Liver (tissue), 9 donors: ENCODE data around the gene CDK5. TPM values are rescaled to one million over a fixed set of nuclear protein-coding genes. Genes with fewer than 3 reads are reported as not detected.

ENCODE experiments used
- DNase-seq: peaks from one replicate; pipeline ENCODE4 v3.0.0-alpha.2; 2017; ENCODE audit warnings: low spot score
- H3K27ac ChIP-seq, 2 donors: one replicate each; pipeline ENCODE4 v1.7.0; 2013; ENCODE audit warnings: inconsistent platforms in 2 of 2, low read length in 2 of 2, control low read depth in 1 of 2, low read depth in 1 of 2, mild to moderate bottlenecking in 1 of 2
- H3K27me3 ChIP-seq, 4 donors: one replicate each; pipeline versions ENCODE4 v1.6.1 to v1.7.0; 2013; ENCODE audit warnings: low read length in 3 of 4, inconsistent platforms in 1 of 4, mild to moderate bottlenecking in 1 of 4, moderate library complexity in 1 of 4; ENCODE audit not compliant: control insufficient read depth in 4 of 4, insufficient read depth in 4 of 4
- H3K36me3 ChIP-seq, 4 donors: one replicate each; pipeline versions ENCODE4 v1.6.1 to v1.7.0; 2013; ENCODE audit warnings: low read length in 3 of 4, mild to moderate bottlenecking in 3 of 4, low read depth in 1 of 4, moderate library complexity in 1 of 4; ENCODE audit not compliant: control insufficient read depth in 4 of 4, insufficient read depth in 3 of 4
- H3K4me1 ChIP-seq, 4 donors: one replicate each; pipeline versions ENCODE4 v1.6.1 to v1.7.0; 2013; ENCODE audit warnings: low read length in 3 of 4, mild to moderate bottlenecking in 3 of 4, moderate library complexity in 1 of 4; ENCODE audit not compliant: control insufficient read depth in 4 of 4, insufficient read depth in 4 of 4
- H3K4me3 ChIP-seq, 3 donors: one replicate each; pipeline versions ENCODE4 v1.6.1 to v1.7.0; 2013; ENCODE audit warnings: low read length in 3 of 3, control low read depth in 1 of 3, low read depth in 1 of 3, mild to moderate bottlenecking in 1 of 3
- H3K9ac ChIP-seq, 2 donors: one replicate each; pipeline ENCODE4 v1.7.0; 2013; ENCODE audit warnings: low read length in 2 of 2, mild to moderate bottlenecking in 2 of 2, moderate library complexity in 2 of 2, control low read depth in 1 of 2, low read depth in 1 of 2
- H3K9me3 ChIP-seq, 4 donors: one replicate each; pipeline versions ENCODE4 v1.6.1 to v1.7.0; 2013; ENCODE audit warnings: low read length in 3 of 4; ENCODE audit not compliant: control insufficient read depth in 4 of 4
- ATF3 ChIP-seq: IDR thresholded peaks from 2 replicates; pipeline ENCODE4 v1.6.1; 2016; ENCODE audit warnings: antibody characterized with exemption
- EGR1 ChIP-seq, 2 donors: IDR thresholded peaks; 2 replicates each; pipeline ENCODE4 v1.6.1; 2016 to 2018; ENCODE audit warnings: antibody characterized with exemption in 2 of 2, low read depth in 2 of 2
- FOXA1 ChIP-seq: IDR thresholded peaks from 2 replicates; pipeline ENCODE4 v1.6.1; 2016; ENCODE audit warnings: antibody characterized with exemption
- FOXA2 ChIP-seq: IDR thresholded peaks from 2 replicates; pipeline ENCODE4 v1.6.1; 2016; ENCODE audit warnings: antibody characterized with exemption
- GABPA ChIP-seq, 2 donors: IDR thresholded peaks in 1 of 2; conservative IDR thresholded peaks in 1 of 2; 2 replicates each; pipeline ENCODE4 v1.6.1; 2016; ENCODE audit warnings: antibody characterized with exemption in 2 of 2, mild to moderate bottlenecking in 1 of 2, moderate library complexity in 1 of 2
- HNF4G ChIP-seq: IDR thresholded peaks from 2 replicates; pipeline ENCODE4 v1.6.1; 2016; ENCODE audit warnings: antibody characterized with exemption
- RXRA ChIP-seq, 2 donors: IDR thresholded peaks; 2 replicates each; pipeline ENCODE4 v1.6.1; 2017 to 2018; ENCODE audit warnings: antibody characterized with exemption in 2 of 2, mild to moderate bottlenecking in 1 of 2
- SP1 ChIP-seq: IDR thresholded peaks from 2 replicates; pipeline ENCODE4 v1.6.1; 2018; ENCODE audit warnings: antibody characterized with exemption, mild to moderate bottlenecking
- TAF1 ChIP-seq: conservative IDR thresholded peaks from 2 replicates; pipeline ENCODE4 v1.6.1; 2016; ENCODE audit warnings: antibody characterized with exemption, mild to moderate bottlenecking
- WGBS: extraction: QIAGEN DNeasy Blood & Tissue Kit; methylation state at CpG from one replicate; pipeline ENCODE4 v1.1.7; 2013; 5-methylcytosine and 5-hydroxymethylcytosine counted together
- polyA plus RNA-seq, 2 donors: library from polyadenylated mRNA; stranded (reverse) in 1 of 2; unstranded in 1 of 2; fragments of 200-250 nt in 1 of 2; fragments of >200 nt in 1 of 2; fragmentation: Nextera tagmentation in 1 of 2; extraction: Ambion mirVana in 1 of 2; gene quantifications; one replicate each; pipeline versions ENCODE4 v1.2.1 to v1.2.3, GENCODE V29; 2013 to 2015
- total RNA-seq, 2 donors: library from RNA; depleted of rRNA; stranded (reverse); fragments of >200 nt; gene quantifications; one replicate each; pipeline ENCODE4 v1.2.3, GENCODE V29; 2014
- donor health status: healthy.
- donor health status: healthy.
- donor health status: healthy.
- donor health status: healthy.
- donor health status: healthy.

The CDK5 gene
- total and polyA plus RNA-seq, 4 donors: 4.0 to 9.0 (median 7.4) TPM

GRCh38 chr7:151006590-151007300 lies 51.0 kb downstream of the CDK5 start (continued):
- TF ChIP-seq ATF3 (no peak), HNF4G (no peak), TAF1 (no peak), SP1 (no peak), EGR1 (IDR thresholded peaks at IDR 0.05; ENCODE audit: low read depth in 2 of 2) (no peak), FOXA1 (no peak)

- Histone ChIP-seq H3K9ac (no peak overlapping the region), H3K4me1 (peaks cover 2 to 22% (median 7%) of the 10 kb centered on the region in 4 donors), H3K27me3 (no peaks in the 10 kb centered on the region), H3K9me3 (no peaks in the 10 kb centered on the region), H3K4me3 (no peak overlapping the region), H3K27ac (no peak overlapping the region), H3K36me3 (no peaks in the 10 kb centered on the region)
- no peak for DNase-seq
- WGBS: 69% methylated on average over 9 of the region's 9 CpGs
- no peak for TF ChIP-seq FOXA2
- no peak for TF ChIP-seq GABPA (IDR thresholded peaks at IDR 0.05 in 1 of 2, conservative IDR thresholded peaks at IDR 0.05 in 1 of 2)
- TF ChIP-seq RXRA (IDR thresholded peaks at IDR 0.05): no peak
These were observed 52.1 kb downstream of the CDK5 start for GRCh38 chr7:151005566-151005965.

Other genes with a start within 250 kb of the CDK5 start
- gene AOC1, start 205.4 kb downstream of the CDK5 start, total RNA-seq: under 1 TPM in 1 of 2 donors, not detected in 1; 0.08 TPM
- under 1 TPM in 1 of 2 donors, not detected in 1; 0.01 TPM for gene AOC1, start 205.4 kb downstream of the CDK5 start, polyA plus RNA-seq
- gene KCNH2, start 79.6 kb downstream of the CDK5 start, total RNA-seq: 10 to 100 TPM in 1 of 2 donors, under 1 TPM in 1; 0.33 to 74.6 TPM
- under 1 TPM in 1 of 2 donors, not detected in 1; 0.18 TPM for gene KCNH2, start 79.6 kb downstream of the CDK5 start, polyA plus RNA-seq
- gene NOS3, start 66.9 kb downstream of the CDK5 start, total RNA-seq: 1 to 10 TPM; 5.4 to 6.1 TPM
- gene NOS3, start 66.9 kb downstream of the CDK5 start, polyA plus RNA-seq: 1 to 10 TPM; 1.6 to 4.9 TPM
- gene ATG9B, start 33.4 kb downstream of the CDK5 start, total RNA-seq: not detected
- under 1 TPM in 1 of 2 donors, not detected in 1; 0.61 TPM for gene ATG9B, start 33.4 kb downstream of the CDK5 start, polyA plus RNA-seq
- 10 to 100 TPM; 12.4 to 28.3 TPM for gene ABCB8, start 29.4 kb downstream of the CDK5 start, total RNA-seq
- 10 to 100 TPM; 16.7 to 30.2 TPM for gene ABCB8, start 29.4 kb downstream of the CDK5 start, polyA plus RNA-seq
- gene ASIC3, start 9.4 kb downstream of the CDK5 start, total RNA-seq: 1 to 10 TPM in 1 of 2 donors, under 1 TPM in 1; 0.05 to 1.0 TPM
- gene ASIC3, start 9.4 kb downstream of the CDK5 start, polyA plus RNA-seq: under 1 TPM; 0.22 to 0.55 TPM
- 10 to 100 TPM; 27.5 to 73.2 TPM for gene SLC4A2, start 1.7 kb upstream of the CDK5 start, total RNA-seq
- gene SLC4A2, start 1.7 kb upstream of the CDK5 start, polyA plus RNA-seq: 10 to 100 TPM; 72.0 to 98.8 TPM
- gene FASTK, start 22.9 kb upstream of the CDK5 start, total RNA-seq: 10 to 100 TPM; 31.1 to 62.8 TPM
- 10 to 100 TPM; 33.9 to 53.4 TPM for gene FASTK, start 22.9 kb upstream of the CDK5 start, polyA plus RNA-seq
- 10 to 100 TPM; 15.1 to 28.9 TPM for gene TMUB1, start 25.6 kb upstream of the CDK5 start, total RNA-seq
- gene TMUB1, start 25.6 kb upstream of the CDK5 start, polyA plus RNA-seq: 10 to 100 TPM; 32.0 to 51.7 TPM
- gene AGAP3, start 28.6 kb upstream of the CDK5 start, total RNA-seq: 10 to 100 TPM in 1 of 2 donors, 1 to 10 TPM in 1; 3.9 to 27.0 TPM
- 10 to 100 TPM; 10.1 to 25.2 TPM for gene AGAP3, start 28.6 kb upstream of the CDK5 start, polyA plus RNA-seq
- not detected for gene GBX1, start 109.8 kb upstream of the CDK5 start, total RNA-seq
- gene GBX1, start 109.8 kb upstream of the CDK5 start, polyA plus RNA-seq: not detected
- not detected for gene ASB10, start 129.4 kb upstream of the CDK5 start, total RNA-seq
- not detected for gene ASB10, start 129.4 kb upstream of the CDK5 start, polyA plus RNA-seq
- gene H2BK1, start 152.6 kb upstream of the CDK5 start, total RNA-seq: not detected
- gene H2BK1, start 152.6 kb upstream of the CDK5 start, polyA plus RNA-seq: not detected
- 10 to 100 TPM; 11.2 to 15.6 TPM for gene ABCF2, start 169.3 kb upstream of the CDK5 start, total RNA-seq
- 1 to 10 TPM; 6.3 to 9.9 TPM for gene ABCF2, start 169.3 kb upstream of the CDK5 start, polyA plus RNA-seq
- 10 to 100 TPM; 16.7 to 19.7 TPM for gene CHPF2, start 174.6 kb upstream of the CDK5 start, total RNA-seq
- 10 to 100 TPM in 1 of 2 donors, 1 to 10 TPM in 1; 4.1 to 19.5 TPM for gene CHPF2, start 174.6 kb upstream of the CDK5 start, polyA plus RNA-seq
- gene SMARCD3, start 190.8 kb upstream of the CDK5 start, total RNA-seq: 1 to 10 TPM; 2.1 to 5.6 TPM
- 1 to 10 TPM; 1.8 to 2.2 TPM for gene SMARCD3, start 190.8 kb upstream of the CDK5 start, polyA plus RNA-seq